Nephron (organoid): ENCODE results near the gene DHRS1.

Experiments used
- H3K27ac Mint-ChIP-seq, 3 experiments: 2 replicates each; pipeline ENCODE4 v1.8.0; 2020; ENCODE audit warnings: mixed read lengths in 3 of 3, mild to moderate bottlenecking in 2 of 3, moderate library complexity in 1 of 3
- H3K27me3 Mint-ChIP-seq: 2 replicates; pipeline ENCODE4 v1.8.0; 2021; ENCODE audit warnings: low read depth, mild to moderate bottlenecking, moderate library complexity, mixed read lengths
- H3K36me3 Mint-ChIP-seq: 2 replicates; pipeline ENCODE4 v1.8.0; 2020; ENCODE audit warnings: low read depth, mixed read lengths
- H3K4me1 Mint-ChIP-seq: 2 replicates; pipeline ENCODE4 v1.8.0; 2020; ENCODE audit warnings: mixed read lengths
- H3K4me3 Mint-ChIP-seq, 3 experiments: 2 replicates each; pipeline ENCODE4 v1.8.0; 2020; ENCODE audit warnings: mild to moderate bottlenecking in 3 of 3, mixed read lengths in 3 of 3, moderate library complexity in 2 of 3
- H3K9me3 Mint-ChIP-seq: 2 replicates; pipeline ENCODE4 v1.8.0; 2020; ENCODE audit warnings: mixed read lengths
- CTCF ChIP-seq, 3 experiments: fragments of 200-600 bp; sonication (generic); IDR thresholded peaks; one replicate each; pipeline ENCODE4 v1.5.0; 2021; ENCODE audit warnings: antibody characterized with exemption in 3 of 3; ENCODE audit not compliant: unreplicated experiment in 3 of 3

The DHRS1 gene

DNA sequence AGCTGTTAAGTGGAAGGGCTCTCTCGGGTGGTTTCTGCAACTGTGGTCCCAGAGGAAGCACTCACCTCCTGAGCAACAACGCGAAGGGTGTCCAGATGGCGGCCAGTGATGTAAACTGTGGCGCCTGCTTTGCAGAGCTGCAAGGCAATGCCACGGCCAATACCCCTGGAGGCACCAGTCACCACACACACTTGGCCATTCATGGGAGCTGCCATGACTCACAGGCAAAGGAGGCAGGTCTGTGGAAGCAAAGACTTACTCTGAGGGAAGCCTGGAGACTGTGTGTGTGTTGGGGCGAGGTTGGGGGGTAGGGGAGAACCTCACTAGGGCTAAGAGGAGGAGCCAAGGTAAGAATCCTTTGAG lies 707 bp downstream of the DHRS1 start:
- TF ChIP-seq CTCF (IDR thresholded peaks at IDR 0.05; ENCODE audit: unreplicated experiment in 3 of 3) = no peak
- Mint-ChIP-seq H3K27ac (peak overlapping the region; percentile 78 to 94 (median 86)), H3K36me3 (peaks cover 33% of the 10 kb centered on the region), H3K4me3 (peak overlapping the region; percentile 95 to 98 (median 95)), H3K9me3 (no peaks in the 10 kb centered on the region), H3K4me1 (peaks cover 24% of the 10 kb centered on the region), H3K27me3 (no peaks in the 10 kb centered on the region)

DNA sequence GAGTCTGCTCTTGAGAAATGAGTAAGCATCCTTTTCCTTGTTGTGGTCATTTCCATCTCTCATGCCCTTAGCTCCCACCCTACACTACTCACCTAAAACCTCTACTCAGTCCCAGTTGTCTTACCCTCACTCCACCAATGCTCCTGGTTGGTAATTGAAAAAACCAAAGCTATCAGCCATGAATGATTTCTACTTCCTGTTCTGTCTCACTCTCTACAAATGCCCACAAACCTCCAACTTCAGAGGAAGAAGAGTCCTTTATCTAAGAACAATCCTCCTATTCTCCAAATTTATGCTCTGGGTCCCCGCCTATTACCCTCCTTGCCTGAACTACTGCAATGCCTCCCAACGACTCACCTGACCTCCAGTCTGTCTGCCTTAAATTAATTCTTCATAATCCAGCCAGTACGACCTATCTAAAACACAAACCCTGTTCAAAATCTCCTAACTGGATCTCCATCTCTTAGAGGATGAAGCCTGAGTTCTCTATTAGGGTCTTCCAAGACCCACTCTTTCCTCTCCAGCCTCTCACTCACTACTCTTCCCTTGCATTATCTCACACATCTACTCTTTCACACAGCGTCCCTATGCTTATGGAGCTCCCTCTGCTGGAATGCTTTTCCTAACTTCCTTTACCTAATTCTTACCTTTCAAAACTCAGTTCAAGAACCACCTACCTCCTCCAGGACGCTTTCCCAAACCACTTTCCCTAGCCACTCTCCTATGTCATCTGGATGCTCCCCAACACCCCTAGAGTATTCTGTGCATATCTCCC lies 2.2 kb downstream of the DHRS1 start:
- no peaks in the 10 kb centered on the region for H3K27me3 Mint-ChIP-seq
- H3K4me1 Mint-ChIP-seq = peaks cover 24% of the 10 kb centered on the region
- H3K4me3 Mint-ChIP-seq = peak overlapping the region; percentile 50 to 77 (median 63)
- H3K9me3 Mint-ChIP-seq = no peaks in the 10 kb centered on the region
- H3K36me3 Mint-ChIP-seq = peaks cover 28% of the 10 kb centered on the region
- peak; percentile 39 to 45 (median 45) for TF ChIP-seq CTCF (IDR thresholded peaks at IDR 0.05; ENCODE audit: unreplicated experiment in 3 of 3)
- H3K27ac Mint-ChIP-seq = peak overlapping the region in 2 of 3 experiments; percentile 1 to 10

DNA sequence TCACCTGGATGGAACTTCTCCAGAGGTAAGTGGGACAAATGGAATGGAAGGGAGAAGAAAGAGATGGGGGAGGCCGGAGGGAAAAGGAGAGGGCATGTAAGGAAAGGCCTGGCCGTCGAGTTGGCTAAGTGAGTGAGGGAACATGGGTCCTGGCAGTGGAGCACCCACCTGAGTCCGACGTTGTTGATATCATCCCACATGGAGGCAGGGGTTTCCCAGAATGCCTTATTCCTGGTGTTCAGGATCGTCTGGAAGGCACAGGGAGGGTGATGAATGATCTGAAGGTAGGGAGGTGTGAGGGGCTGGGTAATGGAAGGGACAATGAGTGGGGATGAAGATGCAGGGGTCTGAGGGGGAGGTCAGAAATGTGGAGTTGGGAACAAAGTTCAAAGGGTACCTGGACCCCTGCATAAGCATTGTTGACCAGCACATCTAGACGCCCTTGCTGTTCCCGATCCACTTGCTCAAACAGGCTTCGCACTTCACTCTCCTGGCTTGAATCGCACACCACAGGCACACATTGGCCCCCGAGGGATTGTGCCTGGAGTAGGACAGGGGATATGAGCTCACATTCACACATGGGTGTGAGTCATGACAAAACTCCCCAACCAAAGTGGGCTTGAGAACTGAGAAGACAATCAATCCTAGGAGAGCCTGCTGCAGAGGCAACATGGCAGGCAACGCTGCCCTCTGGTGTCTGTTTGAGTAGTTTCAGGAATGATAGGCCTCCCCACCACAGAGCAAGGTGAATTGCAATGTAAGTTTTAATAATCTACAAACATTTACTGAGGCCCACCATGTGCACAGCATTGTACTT lies 3.0 kb downstream of the DHRS1 start:
- peak overlapping the region in 1 of 3 experiments; percentile 38 for H3K27ac Mint-ChIP-seq
- H3K36me3 Mint-ChIP-seq = peaks cover 22% of the 10 kb centered on the region
- no peaks in the 10 kb centered on the region for H3K27me3 Mint-ChIP-seq
- peak; percentile 53 to 72 (median 60) for TF ChIP-seq CTCF (IDR thresholded peaks at IDR 0.05; ENCODE audit: unreplicated experiment in 3 of 3)
- H3K9me3 Mint-ChIP-seq = no peaks in the 10 kb centered on the region
- peaks cover 24% of the 10 kb centered on the region for H3K4me1 Mint-ChIP-seq
- H3K4me3 Mint-ChIP-seq = peak overlapping the region; percentile 30 to 63 (median 58)

DNA sequence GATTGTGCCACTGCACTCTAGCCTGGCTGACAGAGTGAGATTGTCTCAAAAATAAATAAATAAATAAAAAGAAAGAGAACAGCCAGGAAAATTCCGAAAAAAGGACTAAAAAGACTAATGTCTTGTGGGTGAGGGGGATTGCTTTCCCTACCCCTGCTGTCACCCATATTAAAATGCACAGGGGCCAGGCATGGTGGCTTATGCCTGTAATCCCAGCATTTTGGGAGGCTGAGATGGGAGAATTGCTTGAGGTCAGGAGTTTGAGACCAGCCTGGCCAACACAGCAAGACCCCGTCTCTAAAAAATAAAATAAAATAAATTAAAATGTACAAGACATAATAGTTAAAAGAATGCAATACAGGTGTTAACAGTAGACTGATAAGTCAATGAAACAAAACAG lies 6.1 kb downstream of the DHRS1 start:
- peaks cover 28% of the 10 kb centered on the region for H3K36me3 Mint-ChIP-seq
- H3K27ac Mint-ChIP-seq = no peak overlapping the region
- H3K4me3 Mint-ChIP-seq = no peak overlapping the region
- TF ChIP-seq CTCF (IDR thresholded peaks at IDR 0.05; ENCODE audit: unreplicated experiment in 3 of 3) = no peak
- H3K9me3 Mint-ChIP-seq = no peaks in the 10 kb centered on the region
- peaks cover 10% of the 10 kb centered on the region for H3K4me1 Mint-ChIP-seq
- H3K27me3 Mint-ChIP-seq = no peaks in the 10 kb centered on the region

GRCh38 chr14:24292118-24292807 lies 7.3 kb downstream of the DHRS1 start:
- Mint-ChIP-seq H3K27me3 (no peaks in the 10 kb centered on the region), H3K9me3 (no peaks in the 10 kb centered on the region), H3K27ac (no peak overlapping the region), H3K36me3 (peaks cover 25% of the 10 kb centered on the region), H3K4me1 (peaks cover 4% of the 10 kb centered on the region), H3K4me3 (no peak overlapping the region)
- TF ChIP-seq CTCF (IDR thresholded peaks at IDR 0.05; ENCODE audit: unreplicated experiment in 3 of 3) = no peak
